Upper lobe of left lung (tissue), 4 donors: Measurements from ENCODE around the gene FZD2.

Source experiments
- CTCF ChIP-seq, 6 experiments: fragments of 450-650 bp in 4 of 6; fragments of 200-600 bp in 2 of 6; sonication (generic) in 2 of 6; IDR thresholded peaks; one replicate each; pipeline ENCODE4 v1.5.1; 2016 to 2019; ENCODE audit warnings: antibody characterized with exemption in 6 of 6
- POLR2A ChIP-seq, 4 donors: fragments of 450-650 bp; IDR thresholded peaks; one replicate each; pipeline ENCODE4 v1.5.1; 2016 to 2017; ENCODE audit warnings: antibody characterized with exemption in 4 of 4, mild to moderate bottlenecking in 2 of 4

GRCh38 chr17:44575403-44575802, 18.1 kb downstream of the FZD2 start:
- no peak for TF ChIP-seq POLR2A (IDR thresholded peaks at IDR 0.05)
- TF ChIP-seq CTCF (IDR thresholded peaks at IDR 0.05) = no peak
